K562 (cell line): ENCODE results near the gene PDLIM5. TPM values are rescaled to one million over a fixed set of nuclear protein-coding genes. Genes with fewer than 3 reads are reported as not detected.

Experiments
- ATAC-seq: fragments of 200-7000 bp; cut with Tn5 transposase; 3 replicates; pipeline ENCODE4 v1.9.1; 2020; ENCODE audit warnings: moderate library complexity
- BruUV-seq: library from RNA; stranded (reverse); fragments of 400-500 nt; replicated peaks from 2 replicates; lab custom pipeline; 2021; lab: Mats Ljungman, UMichigan
- CTCF ChIA-PET: fragments of 300-600 bp; formaldehyde crosslinking; extraction: SDS; loops from one replicate; lab custom pipeline; 2021; ENCODE audit warnings: low intra/inter-chr PET ratio; lab: Yijun Ruan, JAX
- POLR2A ChIA-PET: fragments of 300-600, 350-650 bp; sonication (Branson Sonifier 250); formaldehyde crosslinking; extraction: SDS; loops from one replicate; lab custom pipeline; 2021; ENCODE audit warnings: antibody characterized with exemption, inconsistent platforms; lab: Yijun Ruan, JAX
- DNase-seq, 4 experiments: peaks; one replicate each; pipeline versions ENCODE4 v3.0.0 to v3.0.0-alpha.2; 2011 to 2018; ENCODE audit warnings: low spot score in 3 of 4, mixed read lengths in 3 of 4; ENCODE audit errors: extremely low read depth in 1 of 4
- FAIRE-seq: peaks from 2 replicates; lab custom pipeline; 2011; peaks lifted over from hg19 to GRCh38; lab: Jason Lieb, UNC
- H2AFZ ChIP-seq: 2 replicates; pipeline ENCODE4 v1.6.0; 2011; ENCODE audit warnings: low read depth, low read length, control low read depth, inconsistent platforms
- H3K27ac ChIP-seq: fragments of 200-600 bp; 3 replicates; pipeline ENCODE4 v1.8.0; 2011; ENCODE audit warnings: low read depth, mild to moderate bottlenecking, control low read depth, inconsistent platforms, low read length, moderate library complexity, mixed read lengths; ENCODE audit errors: extremely low read depth
- H3K27me3 ChIP-seq, 2 experiments: fragments of 300-600 bp in 1 of 2; 2 replicates in 1 of 2; 3 replicates in 1 of 2; pipeline versions ENCODE4 v1.6.0 to v1.8.0; 2011; ENCODE audit warnings: inconsistent platforms in 2 of 2, low read length in 2 of 2, mild to moderate bottlenecking in 1 of 2, mixed read lengths in 1 of 2, moderate library complexity in 1 of 2; ENCODE audit not compliant: control insufficient read depth in 2 of 2, insufficient read depth in 2 of 2
- H3K36me3 ChIP-seq: fragments of 300-600 bp; 3 replicates; pipeline ENCODE4 v1.8.0; 2011; ENCODE audit warnings: mild to moderate bottlenecking, low read length, inconsistent platforms; ENCODE audit not compliant: control insufficient read depth, insufficient read depth
- H3K4me1 ChIP-seq, 2 experiments: fragments of 200-600 bp in 1 of 2; replicated peaks in 1 of 2; 2 replicates in 1 of 2; 3 replicates in 1 of 2; pipeline versions ENCODE4 v1.5.1 to v1.8.0; 2011; ENCODE audit warnings: inconsistent platforms in 2 of 2, low read length in 2 of 2, mild to moderate bottlenecking in 1 of 2, mixed read lengths in 1 of 2, moderate library complexity in 1 of 2; ENCODE audit not compliant: control insufficient read depth in 2 of 2, insufficient read depth in 2 of 2
- H3K4me2 ChIP-seq: 2 replicates; pipeline ENCODE4 v1.6.1; 2011; ENCODE audit warnings: low read length, control low read depth, inconsistent platforms, mixed read lengths; ENCODE audit not compliant: insufficient read depth
- H3K4me3 ChIP-seq: fragments of 200-600 bp; sonication (generic), shearing (Covaris generic); 2 replicates; pipeline ENCODE4 v1.5.1; 2016; ENCODE audit warnings: control low read depth, inconsistent platforms
- H3K79me2 ChIP-seq: fragments of 200-600 bp; 3 replicates; pipeline ENCODE4 v1.8.0; 2011; ENCODE audit warnings: low read length, inconsistent platforms; ENCODE audit not compliant: control insufficient read depth, insufficient read depth
- H3K9ac ChIP-seq, 2 experiments: 2 replicates each; pipeline versions ENCODE4 v1.6.0 to v1.6.1; 2011; ENCODE audit warnings: low read depth in 2 of 2, low read length in 2 of 2, control low read depth in 1 of 2, inconsistent platforms in 1 of 2, mild to moderate bottlenecking in 1 of 2, mixed read lengths in 1 of 2; ENCODE audit not compliant: insufficient read depth in 1 of 2
- H3K9me1 ChIP-seq: one replicate; pipeline ENCODE4 v1.6.0; 2011; ENCODE audit warnings: inconsistent platforms, mild to moderate bottlenecking, low read length, moderate library complexity; ENCODE audit not compliant: control insufficient read depth, insufficient read depth
- H3K9me3 ChIP-seq: replicated peaks from 2 replicates; pipeline ENCODE4 v1.5.1; 2011; ENCODE audit warnings: low read depth, low read length, inconsistent platforms; ENCODE audit not compliant: control insufficient read depth, insufficient read depth
- H4K20me1 ChIP-seq: replicated peaks from 2 replicates; pipeline ENCODE4 v1.6.1; 2011; ENCODE audit warnings: low read length, inconsistent platforms, mixed read lengths; ENCODE audit not compliant: control insufficient read depth, insufficient read depth
- DPF2 ChIP-seq: fragments of 450-650 bp; IDR thresholded peaks from 2 replicates; pipeline ENCODE4 v1.6.1; 2016
- HDAC3 ChIP-seq: fragments of 450-650 bp; IDR thresholded peaks from 2 replicates; pipeline ENCODE4 v1.6.1; 2018; ENCODE audit warnings: borderline replicate concordance, mild to moderate bottlenecking, moderate library complexity; ENCODE audit not compliant: partially characterized antibody
- NR2C1 ChIP-seq, 2 experiments: fragments of 450-650 bp; IDR thresholded peaks; 2 replicates each; pipeline ENCODE4 v1.6.1; 2017; ENCODE audit warnings: mild to moderate bottlenecking in 2 of 2, antibody characterized with exemption in 1 of 2, inconsistent platforms in 1 of 2, missing compliant biosample characterization in 1 of 2, missing genetic modification characterization in 1 of 2
- NUFIP1 ChIP-seq: fragments of 450-650 bp; IDR thresholded peaks from 2 replicates; pipeline ENCODE4 v1.6.1; 2018; ENCODE audit not compliant: partially characterized antibody
- PCBP2 ChIP-seq: fragments of 200-400 bp; formaldehyde crosslinking; IDR thresholded peaks from 2 replicates; pipeline ENCODE4 v1.6.1; 2018; ENCODE audit warnings: low read length, low read depth, mild to moderate bottlenecking, moderate library complexity; ENCODE audit not compliant: poor library complexity, severe bottlenecking
- STAT5B ChIP-seq: fragments of 250-450 bp; sonication (Bioruptor Pico); IDR thresholded peaks from 2 replicates; pipeline ENCODE4 v1.8.0; 2021; ENCODE audit warnings: mild to moderate bottlenecking, inconsistent platforms
- SUPT5H ChIP-seq: fragments of 450-650 bp; IDR thresholded peaks from 2 replicates; pipeline ENCODE4 v1.6.1; 2016
- U2AF1 ChIP-seq: fragments of 200-400 bp; formaldehyde crosslinking; optimal IDR thresholded peaks from 2 replicates; pipeline ENCODE3; 2017; ENCODE audit warnings: mild to moderate bottlenecking, low read depth, low read length, moderate library complexity
- ZKSCAN3 ChIP-seq: fragments of 250-450 bp; sonication (Bioruptor Pico); IDR thresholded peaks from 2 replicates; pipeline ENCODE4 v1.4.0; 2020
- ZNF644 ChIP-seq: fragments of 200-800 bp; sonication (Bioruptor generic); IDR thresholded peaks from 2 replicates; pipeline ENCODE4 v1.6.1; 2016; ENCODE audit warnings: low read depth, missing genetic modification characterization, missing compliant biosample characterization
- WGBS: fragments of 100-300 bp; shearing (Covaris generic); methylation state at CpG from one replicate; pipeline ENCODE4 v1.1.6; 2016; ENCODE audit warnings: low coverage, mixed read lengths; ENCODE audit not compliant: insufficient coverage; ENCODE audit errors: missing lambda C conversion rate; 5-methylcytosine and 5-hydroxymethylcytosine counted together
- in situ Hi-C: fragments of 300-500 bp; cut with MboI; formaldehyde crosslinking; loops from 4 replicates; pipeline ENCODE4 v1.15.0; 2018; ENCODE audit warnings: inconsistent platforms, mixed read lengths
- intact Hi-C: fragments of 100-400 bp; cut with micrococcal nuclease; formaldehyde crosslinking; loops from 2 replicates; pipeline ENCODE4 v1.14.2; 2022
- polyA plus RNA-seq, 8 experiments: library from polyadenylated mRNA; depleted of rRNA in 4 of 8; stranded (reverse) in 5 of 8; unstranded in 3 of 8; fragments of >200 nt; fragmentation: Nextera tagmentation in 2 of 8; fragmentation: Illumina TruSeq in 1 of 8; extraction: Ambion mirVana in 2 of 8; extraction: Trizol in 1 of 8; gene quantifications; 2 replicates each; pipeline versions ENCODE4 v1.2.1 to v1.2.3, GENCODE V29; 2011 to 2014; ENCODE audit warnings: inconsistent platforms in 1 of 8, missing spikeins in 1 of 8
- total RNA-seq, 7 experiments: library from RNA; depleted of rRNA in 6 of 7; stranded (reverse); fragments of >200 nt in 6 of 7; fragmentation: Illumina TruSeq in 2 of 7; extraction: Trizol in 2 of 7; gene quantifications; 2 replicates each; pipeline versions ENCODE4 v1.2.1 to v1.2.3, GENCODE V29; 2011 to 2021; ENCODE audit warnings: low replicate concordance in 1 of 7

PDLIM5 gene
- total and polyA plus RNA-seq, 9 of the 15 experiments (the other 6 are each of a cell fraction or from before 2014, with no cell fraction given), result 36.9 to 127 (median 62.5) TPM

DNA sequence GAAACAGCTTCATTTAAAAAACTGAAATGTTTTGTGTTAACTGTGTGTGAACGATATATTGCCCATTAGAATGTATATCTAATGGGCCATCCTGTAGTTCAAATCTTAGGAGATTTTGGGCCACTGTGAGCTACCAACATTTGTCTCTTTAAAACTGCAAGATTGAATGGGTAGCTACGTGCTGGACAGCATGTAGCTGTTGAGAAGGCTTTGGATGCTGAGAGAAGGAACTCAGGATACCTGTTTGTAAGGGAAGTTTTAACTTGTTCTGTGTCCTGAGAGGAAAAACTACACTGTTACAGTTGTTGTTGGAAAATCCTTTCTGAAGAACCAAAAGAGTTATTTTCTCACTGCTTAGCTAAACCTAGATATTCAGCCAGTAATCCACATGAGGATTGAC, 45.9 kb downstream of the PDLIM5 start:
- intact Hi-C loops, result no loop called here
- no peak overlapping the region for H3K4me2 ChIP-seq
- no peaks in the 10 kb centered on the region; the same call in 2 of the 3 replicates for H3K36me3 ChIP-seq
- no peaks in the 10 kb centered on the region for H3K9me3 ChIP-seq
- in situ Hi-C loops, result no loop called here
- no peak overlapping the region for H2AFZ ChIP-seq
- ATAC-seq (no peak), FAIRE-seq (peak; percentile 29), DNase-seq (no peak)
- CTCF ChIA-PET, result no interaction called here
- no peak overlapping the region for H3K27ac ChIP-seq
- H4K20me1 ChIP-seq, result no peaks in the 10 kb centered on the region; the same call in 1 of the 2 replicates
- no peaks in the 10 kb centered on the region for H3K9me1 ChIP-seq
- WGBS, result 91% methylated on average over 2 of the region's 2 CpGs
- H3K79me2 ChIP-seq, result peaks cover 22% of the 10 kb centered on the region
- no peaks in the 10 kb centered on the region for H3K4me1 ChIP-seq
- POLR2A ChIA-PET, result no interaction called here
- H3K4me3 ChIP-seq, result no peak overlapping the region
- no TSS peak for BruUV-seq
- H3K9ac ChIP-seq, result no peak overlapping the region
- no peaks in the 10 kb centered on the region for H3K27me3 ChIP-seq
- TF ChIP-seq NR2C1 (IDR thresholded peaks at IDR 0.05) (no peak), NR2C1 (tag; IDR thresholded peaks at IDR 0.05) (no peak), ZKSCAN3 (CRISPR knock-in tag) (no peak), STAT5B (no peak), HDAC3 (no peak), PCBP2 (no peak)

DNA sequence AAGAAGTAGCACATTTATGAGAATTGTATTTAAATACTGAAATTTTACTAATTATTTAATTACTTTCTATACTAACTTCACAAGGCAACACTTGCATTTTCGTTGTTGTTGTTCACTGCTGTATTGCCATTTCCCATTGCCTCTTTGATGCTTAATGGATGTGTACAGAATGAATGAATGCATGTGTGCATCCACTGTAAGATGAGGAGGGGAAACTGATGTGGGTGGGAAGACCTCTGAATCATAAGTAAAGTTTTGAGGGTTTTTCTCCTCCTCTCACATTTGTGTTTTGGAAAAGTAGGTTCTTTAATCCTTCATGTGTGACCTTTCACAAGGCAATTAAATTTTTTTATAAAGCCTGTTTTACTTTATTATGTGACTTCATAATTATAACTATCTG, 46.8 kb downstream of the PDLIM5 start:
- peaks cover 20% of the 10 kb centered on the region for H3K79me2 ChIP-seq

More for the DNA sequence above, 46.8 kb downstream of the PDLIM5 start:
- FAIRE-seq, result no peak
- WGBS, result 82% methylated on average over 1 of the region's 1 CpG
- Histone ChIP-seq H4K20me1 (no peaks in the 10 kb centered on the region; the same call in 1 of the 2 replicates), H3K9me1 (no peaks in the 10 kb centered on the region), H3K27me3 (no peaks in the 10 kb centered on the region), H3K9ac (no peak overlapping the region), H3K4me3 (no peak overlapping the region), H3K4me2 (no peak overlapping the region), H3K9me3 (no peaks in the 10 kb centered on the region), H2AFZ (no peak overlapping the region), H3K36me3 (no peaks in the 10 kb centered on the region; the same call in 2 of the 3 replicates), H3K27ac (no peak overlapping the region), H3K4me1 (no peaks in the 10 kb centered on the region)
- BruUV-seq, result no TSS peak
- in situ Hi-C loops (no loop called here), intact Hi-C loops (no loop called here)
- no peak for ATAC-seq
- TF ChIP-seq ZNF644 (tag) (no peak), NUFIP1 (no peak), SUPT5H (no peak), DPF2 (no peak), U2AF1 (no peak)
- DNase-seq, result no peak
- ChIA-PET CTCF (no interaction called here), POLR2A (no interaction called here)
